Activated naive CD8-positive, alpha-beta T cell treated with anti-CD3 and anti-CD28 coated beads, Interleukin-2, amount 50 U/mL, for 24 hours (primary cell): ENCODE data around the gene CA10.
A peak's percentile ranks its signal among the peaks of the same experiment; 100 is the strongest.

Experiments
- ATAC-seq: fragments of 150-1000 bp; cut with Tn5 transposase; one replicate; pipeline ENCODE4 v1.10.0; 2021
- DNase-seq: peaks from one replicate; pipeline ENCODE4 v3.0.0; 2021
- H3K27ac Mint-ChIP-seq: one replicate; pipeline ENCODE4 v1.8.0; 2021; ENCODE audit warnings: mild to moderate bottlenecking, mixed read lengths
- H3K27me3 Mint-ChIP-seq: one replicate; pipeline ENCODE4 v1.8.0; 2021; ENCODE audit warnings: mixed read lengths
- H3K36me3 Mint-ChIP-seq: one replicate; pipeline ENCODE4 v1.8.0; 2021; ENCODE audit warnings: low read depth, mixed read lengths
- H3K4me1 Mint-ChIP-seq: one replicate; pipeline ENCODE4 v1.8.0; 2021; ENCODE audit warnings: mixed read lengths
- H3K4me3 Mint-ChIP-seq: one replicate; pipeline ENCODE4 v1.8.0; 2021; ENCODE audit warnings: mild to moderate bottlenecking, moderate library complexity, mixed read lengths
- H3K9me3 Mint-ChIP-seq: one replicate; pipeline ENCODE4 v1.8.0; 2021; ENCODE audit warnings: mixed read lengths

Gene CA10

DNA sequence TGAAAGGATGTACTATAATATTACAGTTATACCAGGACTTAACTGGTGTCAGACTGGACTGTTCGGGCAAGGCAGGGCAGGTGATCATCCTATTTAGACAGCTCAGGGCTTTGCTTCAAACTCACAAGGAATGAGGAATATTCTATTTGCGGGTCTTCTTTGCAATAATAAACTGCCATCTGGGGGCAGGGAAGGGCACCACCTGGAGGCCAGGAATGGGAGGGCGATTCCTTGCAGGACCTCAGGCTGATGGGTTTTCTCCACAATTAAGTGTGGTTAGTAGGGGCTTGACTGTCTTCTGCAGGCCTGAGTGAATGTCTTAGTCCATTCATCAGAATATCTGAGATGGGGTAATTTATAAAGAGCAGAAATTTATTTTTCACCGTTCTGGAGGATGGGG is 424.1 kb downstream of the CA10 start:
- no peaks in the 10 kb centered on the region for H3K36me3 Mint-ChIP-seq
- H3K4me3 Mint-ChIP-seq: no peak overlapping the region
- H3K27me3 Mint-ChIP-seq: peaks cover 23% of the 10 kb centered on the region
- DNase-seq: peak; percentile 5
- no peak for ATAC-seq
- no peaks in the 10 kb centered on the region for H3K4me1 Mint-ChIP-seq
- H3K9me3 Mint-ChIP-seq: no peaks in the 10 kb centered on the region
- H3K27ac Mint-ChIP-seq: no peak overlapping the region

DNA sequence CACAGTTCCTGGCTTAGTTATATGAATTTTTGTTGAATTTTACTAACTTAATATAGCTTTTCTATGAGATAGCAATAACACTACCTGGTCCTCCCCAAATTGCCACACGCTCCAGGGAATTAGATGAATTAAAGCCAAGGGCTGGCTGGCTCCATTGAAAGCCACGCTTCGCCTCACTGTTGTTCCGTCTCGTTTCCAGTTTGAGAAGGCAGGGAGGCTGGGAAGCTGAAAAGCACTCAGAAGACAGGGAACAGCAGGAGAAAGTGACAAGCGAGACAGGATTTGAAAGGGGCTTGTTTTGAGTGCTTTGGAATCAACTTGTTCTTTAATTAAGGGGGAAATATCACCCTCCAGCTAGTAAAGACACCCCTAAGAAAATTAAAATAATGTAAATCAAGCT is 425.3 kb downstream of the CA10 start:
- DNase-seq: no peak
- Mint-ChIP-seq H3K27ac (no peak overlapping the region), H3K9me3 (no peaks in the 10 kb centered on the region), H3K27me3 (peaks cover 29% of the 10 kb centered on the region), H3K36me3 (no peaks in the 10 kb centered on the region), H3K4me3 (no peak overlapping the region), H3K4me1 (no peaks in the 10 kb centered on the region)
- ATAC-seq: no peak

DNA sequence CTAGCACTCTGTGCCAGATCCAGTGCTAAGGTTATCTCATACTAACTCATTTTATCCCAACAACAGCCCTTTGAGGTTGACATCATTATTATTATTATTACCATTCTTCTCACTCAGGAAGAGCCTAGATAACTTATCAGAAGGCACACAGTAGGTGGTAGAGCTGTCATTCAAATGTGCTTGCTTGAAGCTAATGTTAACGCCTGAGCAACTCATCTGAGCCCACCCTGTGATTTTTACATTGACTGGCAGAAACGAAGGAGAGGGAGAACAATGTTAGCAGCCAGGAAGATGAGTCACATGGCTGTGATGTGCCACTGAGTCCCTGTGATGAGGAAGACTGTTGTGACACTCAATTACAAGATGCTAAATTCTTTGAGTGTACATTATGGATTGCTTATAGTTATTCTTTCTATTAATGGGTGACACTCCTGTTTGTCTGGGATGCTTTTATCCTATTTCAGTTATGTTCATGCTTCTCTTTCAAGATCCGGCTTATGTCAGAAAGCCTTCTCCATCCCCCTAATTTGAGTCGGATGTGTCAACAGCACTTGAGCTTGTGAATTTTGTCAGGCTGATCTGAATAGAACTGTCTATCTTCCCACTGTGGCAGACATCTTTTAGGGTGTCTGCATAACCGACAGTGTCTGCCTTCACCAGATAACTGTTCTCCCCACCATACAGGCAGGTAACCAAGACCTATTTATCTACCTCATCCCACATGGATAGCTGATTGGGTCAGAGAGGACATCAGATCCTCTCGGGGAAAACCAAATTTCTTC is 426.4 kb downstream of the CA10 start:
- ATAC-seq (no peak), DNase-seq (no peak)
- Mint-ChIP-seq H3K9me3 (no peaks in the 10 kb centered on the region), H3K27me3 (peaks cover 29% of the 10 kb centered on the region), H3K36me3 (no peaks in the 10 kb centered on the region), H3K4me1 (no peaks in the 10 kb centered on the region), H3K27ac (no peak overlapping the region), H3K4me3 (no peak overlapping the region)

DNA sequence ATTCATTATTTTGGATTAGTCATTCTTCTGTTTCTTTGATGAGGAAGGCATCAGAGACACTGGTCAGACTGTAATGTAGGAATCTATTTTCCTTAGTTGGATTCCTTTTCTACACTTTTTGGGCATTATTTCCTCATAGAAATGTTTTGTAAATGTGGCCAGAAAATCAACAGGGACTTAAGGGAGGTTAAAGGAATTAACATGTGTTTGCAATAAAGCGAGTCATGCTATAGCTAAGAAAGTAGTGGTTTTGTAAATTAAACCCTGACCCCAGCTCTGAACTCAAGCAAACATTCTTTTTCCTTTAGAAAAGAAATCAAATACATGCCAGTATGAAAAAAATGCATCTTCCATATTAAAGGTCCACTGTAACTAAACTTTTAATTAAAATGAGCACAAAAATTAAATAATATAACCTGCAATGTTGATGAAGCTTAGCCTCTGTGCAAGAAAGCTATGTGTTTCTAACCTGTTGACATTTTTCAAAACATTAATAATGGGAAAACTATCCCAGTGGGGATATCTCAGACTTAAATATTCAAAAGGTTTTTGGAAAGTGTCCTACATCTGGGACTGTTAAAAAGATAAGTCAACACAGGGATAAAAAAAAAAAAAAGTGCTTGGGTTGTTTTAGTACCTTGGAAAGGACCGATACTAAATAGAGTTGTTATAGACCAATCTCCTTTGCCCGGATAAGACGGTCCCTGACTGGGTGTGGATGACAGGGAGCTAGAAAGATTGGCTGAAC is 428.0 kb downstream of the CA10 start:
- no peak for ATAC-seq
- no peaks in the 10 kb centered on the region for H3K9me3 Mint-ChIP-seq
- H3K27me3 Mint-ChIP-seq: peaks cover 29% of the 10 kb centered on the region
- no peak for DNase-seq
- H3K27ac Mint-ChIP-seq: no peak overlapping the region
- H3K4me1 Mint-ChIP-seq: no peaks in the 10 kb centered on the region
- H3K36me3 Mint-ChIP-seq: no peaks in the 10 kb centered on the region
- no peak overlapping the region for H3K4me3 Mint-ChIP-seq

DNA sequence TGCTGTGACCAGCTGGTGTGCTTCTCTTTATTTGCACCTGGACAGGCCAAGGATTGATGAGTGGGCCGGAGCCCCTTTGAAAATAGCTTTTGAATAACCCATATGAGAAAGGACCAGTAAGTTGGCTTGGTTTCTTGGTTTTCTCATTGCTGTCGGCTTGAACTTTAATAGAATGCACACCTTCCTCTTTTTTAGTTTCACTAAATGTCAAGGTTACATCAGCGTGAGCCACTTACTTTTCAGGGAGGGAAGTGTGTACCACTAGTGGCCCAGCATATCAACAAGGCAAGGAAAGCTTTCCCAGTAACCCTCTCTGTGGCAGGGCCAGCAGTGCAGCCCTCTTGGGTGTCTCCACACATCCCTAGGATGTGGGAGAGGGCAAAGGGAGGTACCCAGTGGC is 433.3 kb downstream of the CA10 start:
- H3K27me3 Mint-ChIP-seq: peaks cover 12% of the 10 kb centered on the region
- H3K36me3 Mint-ChIP-seq: no peaks in the 10 kb centered on the region
- no peaks in the 10 kb centered on the region for H3K4me1 Mint-ChIP-seq
- DNase-seq (no peak), ATAC-seq (no peak)
- no peak overlapping the region for H3K4me3 Mint-ChIP-seq
- H3K27ac Mint-ChIP-seq: no peak overlapping the region
- peaks cover 4% of the 10 kb centered on the region for H3K9me3 Mint-ChIP-seq

DNA sequence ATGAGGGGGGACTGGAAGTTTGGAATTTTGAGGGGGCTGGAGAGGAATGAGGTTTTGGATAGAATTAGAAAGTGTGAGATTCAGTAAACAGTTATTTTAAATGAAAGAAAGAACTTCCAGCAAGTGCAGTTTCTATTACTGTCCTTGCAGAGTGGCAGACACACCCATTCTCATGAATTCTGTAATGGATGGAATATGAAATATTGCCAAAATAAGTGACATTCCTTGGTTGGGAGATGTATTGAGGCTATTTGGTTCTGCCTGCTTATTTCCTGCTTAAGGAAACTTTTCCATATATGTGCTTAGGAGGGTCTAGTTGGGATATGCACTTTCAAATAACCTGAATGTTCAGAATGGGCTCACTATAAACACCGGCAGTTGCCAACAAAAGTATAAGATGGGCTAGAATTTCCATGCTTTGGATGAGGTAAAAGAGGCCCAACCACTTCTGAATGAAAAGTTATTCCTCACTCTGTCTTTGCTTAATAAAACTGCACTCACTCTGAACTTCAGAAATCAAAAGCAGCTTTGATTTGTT is 434.4 kb downstream of the CA10 start:
- ATAC-seq (no peak), DNase-seq (no peak)
- peaks cover 4% of the 10 kb centered on the region for H3K9me3 Mint-ChIP-seq
- no peaks in the 10 kb centered on the region for H3K4me1 Mint-ChIP-seq
- H3K27me3 Mint-ChIP-seq: peaks cover 12% of the 10 kb centered on the region
- H3K27ac Mint-ChIP-seq: no peak overlapping the region
- H3K4me3 Mint-ChIP-seq: no peak overlapping the region
- H3K36me3 Mint-ChIP-seq: no peaks in the 10 kb centered on the region

DNA sequence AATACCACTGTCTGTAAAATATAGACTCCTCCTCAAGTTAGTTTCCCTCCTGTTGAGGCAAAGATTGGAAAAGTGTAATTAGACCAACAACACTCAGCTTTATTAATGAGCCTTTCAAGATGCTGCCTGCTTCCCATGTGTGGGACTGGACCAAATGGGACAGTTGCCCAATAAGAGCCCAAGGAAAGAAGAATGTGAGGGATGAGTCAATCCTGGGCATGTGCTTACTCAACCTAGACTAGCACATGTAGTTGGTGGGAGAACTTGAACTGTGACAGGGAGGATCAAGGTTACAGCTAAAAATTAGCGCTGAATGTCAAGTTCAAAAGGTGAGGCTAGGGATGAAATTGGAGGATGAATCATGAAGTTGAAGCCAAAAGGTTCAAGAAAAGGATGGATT is 435.5 kb downstream of the CA10 start:
- peaks cover 6% of the 10 kb centered on the region for H3K27me3 Mint-ChIP-seq
- peaks cover 4% of the 10 kb centered on the region for H3K9me3 Mint-ChIP-seq
- no peak overlapping the region for H3K4me3 Mint-ChIP-seq
- DNase-seq: no peak
- no peak for ATAC-seq
- H3K4me1 Mint-ChIP-seq: no peaks in the 10 kb centered on the region
- H3K27ac Mint-ChIP-seq: no peak overlapping the region
- H3K36me3 Mint-ChIP-seq: no peaks in the 10 kb centered on the region

DNA sequence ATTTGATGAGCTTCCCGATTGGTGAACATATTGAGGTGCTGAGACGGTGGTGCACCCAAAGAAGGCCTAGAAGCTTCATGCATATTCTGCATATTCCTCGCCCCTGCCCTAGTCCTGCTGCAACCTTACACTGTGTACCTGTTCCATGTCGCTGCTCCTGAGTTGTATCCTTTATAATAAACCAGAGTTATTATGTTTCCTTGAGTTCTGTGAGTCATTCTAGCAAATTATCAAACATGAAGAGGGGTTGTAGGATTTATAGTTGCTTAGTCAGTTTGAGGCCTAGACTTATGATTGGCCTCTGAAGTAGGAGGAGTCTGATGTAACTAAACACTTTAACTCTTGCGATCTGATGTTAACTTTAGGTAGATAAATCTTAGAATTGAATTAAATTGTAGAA is 436.8 kb downstream of the CA10 start:
- Mint-ChIP-seq H3K27me3 (peaks cover 6% of the 10 kb centered on the region), H3K36me3 (no peaks in the 10 kb centered on the region), H3K9me3 (peaks cover 4% of the 10 kb centered on the region), H3K27ac (no peak overlapping the region), H3K4me3 (no peak overlapping the region), H3K4me1 (no peaks in the 10 kb centered on the region)
- ATAC-seq: no peak
- no peak for DNase-seq

DNA sequence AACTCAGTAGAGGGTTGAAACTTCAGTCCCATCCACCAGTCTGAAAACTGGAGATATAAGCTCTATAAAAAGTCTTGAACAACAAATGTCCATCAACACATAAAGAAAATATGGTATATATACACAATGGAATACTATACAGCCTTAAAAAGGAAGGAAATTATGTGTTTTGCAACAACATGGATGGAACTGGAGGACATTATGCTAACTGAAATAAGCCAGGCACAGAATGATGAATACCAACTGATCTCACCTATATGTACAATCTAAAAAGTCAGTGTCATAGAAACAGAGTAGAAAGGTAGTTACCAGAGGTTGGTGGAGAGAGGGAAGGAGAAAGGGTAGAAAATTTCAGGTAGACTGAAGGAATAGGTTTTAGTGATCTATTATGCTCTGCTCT is 438.1 kb downstream of the CA10 start:
- Mint-ChIP-seq H3K4me3 (no peak overlapping the region), H3K4me1 (no peaks in the 10 kb centered on the region), H3K27me3 (peaks cover 6% of the 10 kb centered on the region), H3K27ac (no peak overlapping the region), H3K36me3 (no peaks in the 10 kb centered on the region), H3K9me3 (peaks cover 4% of the 10 kb centered on the region)
- DNase-seq (no peak), ATAC-seq (no peak)

DNA sequence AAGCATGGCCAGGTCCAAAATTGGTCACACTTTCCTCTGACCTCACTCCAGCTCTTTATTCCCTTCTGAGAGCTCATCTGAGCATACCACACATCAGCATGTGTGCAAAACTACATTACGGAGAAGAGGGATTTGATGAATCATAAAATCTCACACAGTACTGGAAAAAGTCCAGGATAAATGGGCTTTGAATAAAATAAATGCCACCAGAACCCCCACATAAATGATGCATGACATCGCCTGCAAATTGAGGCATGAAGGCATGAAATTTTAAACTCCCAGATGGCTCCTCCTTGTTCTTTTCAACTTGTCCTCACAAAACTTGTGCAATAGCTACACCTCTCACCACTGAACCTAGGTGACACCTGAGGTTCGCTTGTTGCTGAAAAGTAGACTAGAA is 439.5 kb downstream of the CA10 start:
- H3K4me3 Mint-ChIP-seq: no peak overlapping the region
- no peaks in the 10 kb centered on the region for H3K4me1 Mint-ChIP-seq
- H3K36me3 Mint-ChIP-seq: no peaks in the 10 kb centered on the region
- peaks cover 4% of the 10 kb centered on the region for H3K9me3 Mint-ChIP-seq
- no peak for DNase-seq
- H3K27me3 Mint-ChIP-seq: peaks cover 8% of the 10 kb centered on the region
- H3K27ac Mint-ChIP-seq: no peak overlapping the region
- ATAC-seq: no peak

DNA sequence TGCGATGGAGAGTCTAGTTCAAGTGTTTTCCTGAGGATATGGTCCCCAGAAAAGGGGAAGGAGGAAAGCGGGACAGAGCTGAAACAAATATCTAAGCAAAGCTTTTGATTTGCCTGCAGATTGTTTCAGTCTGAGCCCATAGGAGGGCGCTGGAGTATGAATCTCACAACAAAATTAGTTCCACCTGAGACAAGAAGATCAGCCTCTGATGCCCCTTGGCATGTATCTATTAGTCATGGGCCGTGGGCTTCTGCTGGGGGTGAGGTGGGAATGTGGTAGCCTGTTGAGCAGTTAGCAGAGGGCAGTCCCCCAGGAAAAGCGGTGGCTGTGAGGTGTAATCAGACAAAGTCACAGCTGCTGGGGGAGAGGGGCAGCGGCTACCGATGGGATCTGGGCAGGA is 446.9 kb downstream of the CA10 start:
- Mint-ChIP-seq H3K9me3 (no peaks in the 10 kb centered on the region), H3K4me3 (no peak overlapping the region), H3K27me3 (peaks cover 9% of the 10 kb centered on the region), H3K36me3 (no peaks in the 10 kb centered on the region), H3K4me1 (no peaks in the 10 kb centered on the region), H3K27ac (no peak overlapping the region)
- DNase-seq (no peak), ATAC-seq (no peak)

DNA sequence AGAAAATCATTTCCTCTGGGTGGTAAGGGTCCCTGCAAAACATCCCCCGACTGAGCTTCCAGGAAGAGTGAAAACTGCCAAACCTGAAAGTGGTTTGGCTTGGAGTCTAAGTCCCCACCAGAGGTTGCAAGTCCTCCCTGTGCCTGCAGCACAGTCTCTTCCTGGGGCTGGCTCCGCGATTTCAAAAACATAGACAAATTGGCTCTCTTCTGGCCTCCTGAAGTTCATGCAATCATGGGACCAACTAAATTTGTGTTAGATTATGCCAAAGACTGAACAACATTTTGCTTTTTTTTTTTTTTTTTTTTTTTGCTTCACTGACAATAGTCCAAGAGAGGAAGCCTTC is 447.9 kb downstream of the CA10 start:
- Mint-ChIP-seq H3K9me3 (no peaks in the 10 kb centered on the region), H3K27ac (no peak overlapping the region), H3K36me3 (no peaks in the 10 kb centered on the region), H3K4me3 (no peak overlapping the region), H3K27me3 (peaks cover 9% of the 10 kb centered on the region), H3K4me1 (no peaks in the 10 kb centered on the region)
- ATAC-seq (no peak), DNase-seq (no peak)

DNA sequence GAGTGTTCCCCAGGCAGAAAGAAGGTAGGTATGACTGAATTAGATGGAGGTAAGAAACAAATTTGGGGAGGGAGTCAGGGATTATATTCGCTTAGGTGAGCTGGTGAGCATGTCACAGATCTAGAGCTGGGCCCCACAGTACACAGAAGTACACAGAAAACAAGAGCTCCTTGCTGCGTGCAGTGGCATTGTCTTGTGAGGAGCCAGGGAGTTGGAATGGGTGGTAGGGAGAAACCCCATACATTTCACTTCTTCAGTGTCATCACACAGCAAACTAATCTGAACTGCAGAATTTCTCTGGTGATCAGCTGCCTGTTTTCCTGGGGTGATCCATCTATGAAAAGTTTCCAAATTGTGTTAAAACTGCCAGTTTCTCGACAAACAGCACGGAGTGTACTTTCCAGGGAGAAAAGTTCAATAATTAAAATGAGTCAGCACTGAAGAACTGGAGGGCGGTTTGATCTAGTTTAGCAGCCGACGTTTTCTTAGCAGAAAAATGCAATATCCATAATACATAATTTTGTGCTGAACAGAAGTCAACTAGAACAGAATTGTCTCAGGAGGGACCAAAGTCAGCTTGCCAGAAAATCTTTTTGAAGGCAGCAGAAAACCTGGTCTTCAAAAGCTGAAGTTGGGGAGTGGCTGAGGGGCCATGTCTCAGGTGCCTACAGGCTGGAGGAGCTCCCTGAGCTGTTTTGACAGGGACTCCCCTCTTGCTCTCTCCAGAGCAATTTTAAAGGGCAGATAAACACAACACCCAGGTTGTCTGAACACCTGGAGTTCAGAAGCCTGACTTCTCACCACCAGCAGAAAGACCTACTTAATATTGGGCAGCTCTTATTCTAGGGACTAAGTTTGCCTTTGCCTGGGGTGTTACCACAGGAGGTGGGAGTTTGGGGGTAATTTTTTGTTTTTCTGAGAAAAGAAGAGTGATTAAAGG is 448.6 kb downstream of the CA10 start:
- H3K4me3 Mint-ChIP-seq: no peak overlapping the region
- DNase-seq (no peak), ATAC-seq (no peak)
- peaks cover 9% of the 10 kb centered on the region for H3K27me3 Mint-ChIP-seq
- no peak overlapping the region for H3K27ac Mint-ChIP-seq
- H3K36me3 Mint-ChIP-seq: no peaks in the 10 kb centered on the region
- H3K4me1 Mint-ChIP-seq: no peaks in the 10 kb centered on the region
- no peaks in the 10 kb centered on the region for H3K9me3 Mint-ChIP-seq

DNA sequence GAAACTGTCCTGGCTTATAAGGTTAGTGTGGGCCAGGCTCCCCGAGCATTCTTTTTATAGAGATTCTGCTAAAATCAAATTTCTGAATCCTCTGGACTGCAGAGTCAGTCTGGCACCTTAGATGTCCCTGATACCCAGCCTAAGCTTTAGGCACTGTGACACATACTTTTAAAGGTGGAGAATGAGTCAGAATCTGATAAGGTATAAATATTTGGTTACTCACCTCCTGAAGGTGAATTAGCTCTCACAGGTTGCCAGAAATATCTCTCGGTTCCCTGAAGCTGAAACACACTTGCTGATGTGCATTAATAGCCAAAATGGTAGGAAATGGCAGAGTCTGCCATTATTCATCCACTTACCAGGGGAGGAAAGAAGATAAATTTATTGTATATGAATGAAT is 451.3 kb downstream of the CA10 start:
- Mint-ChIP-seq H3K27me3 (peaks cover 6% of the 10 kb centered on the region), H3K27ac (no peak overlapping the region), H3K9me3 (no peaks in the 10 kb centered on the region), H3K4me3 (no peak overlapping the region), H3K4me1 (no peaks in the 10 kb centered on the region), H3K36me3 (no peaks in the 10 kb centered on the region)
- no peak for ATAC-seq
- no peak for DNase-seq
